HEK293 (cell line): ENCODE measurements around the gene ALG1.
A peak's percentile ranks its signal among the peaks of the same experiment; 100 is the strongest.

Experiments
- BCL11B ChIP-seq: fragments of 450-650 bp; formaldehyde crosslinking; IDR thresholded peaks from 2 replicates; pipeline ENCODE4 v1.5.1; 2016; ENCODE audit warnings: low read depth, missing biosample characterization, missing genetic modification characterization
- CTCF ChIP-seq: fragments of 450-650 bp; formaldehyde crosslinking; IDR thresholded peaks from 2 replicates; pipeline ENCODE4 v1.5.1; 2016; ENCODE audit warnings: missing biosample characterization, missing genetic modification characterization
- PRDM2 ChIP-seq: fragments of 450-650 bp; formaldehyde crosslinking; IDR thresholded peaks from 2 replicates; pipeline ENCODE4 v1.5.1; 2016; ENCODE audit warnings: missing biosample characterization, missing genetic modification characterization, borderline replicate concordance
- PRDM6 ChIP-seq: fragments of 450-650 bp; formaldehyde crosslinking; IDR thresholded peaks from 2 replicates; pipeline ENCODE4 v1.5.1; 2017; ENCODE audit warnings: missing biosample characterization, missing genetic modification characterization
- SALL2 ChIP-seq: fragments of 450-650 bp; formaldehyde crosslinking; IDR thresholded peaks from 2 replicates; pipeline ENCODE4 v1.5.0; 2017; ENCODE audit warnings: missing biosample characterization, mild to moderate bottlenecking, missing genetic modification characterization, borderline replicate concordance
- SCRT1 ChIP-seq: fragments of 450-650 bp; formaldehyde crosslinking; IDR thresholded peaks from 2 replicates; pipeline ENCODE4 v1.5.1; 2016; ENCODE audit warnings: missing biosample characterization, missing genetic modification characterization, borderline replicate concordance
- SP3 ChIP-seq: fragments of 450-650 bp; formaldehyde crosslinking; IDR thresholded peaks from 2 replicates; pipeline ENCODE4 v1.5.1; 2016; ENCODE audit warnings: missing biosample characterization, missing genetic modification characterization
- WT1 ChIP-seq: fragments of 450-650 bp; formaldehyde crosslinking; IDR thresholded peaks from 2 replicates; pipeline ENCODE4 v1.5.1; 2016; ENCODE audit warnings: missing biosample characterization, missing genetic modification characterization
- ZBTB7A ChIP-seq: fragments of 450-650 bp; formaldehyde crosslinking; IDR thresholded peaks from 2 replicates; pipeline ENCODE4 v1.5.1; 2016; ENCODE audit warnings: low read depth, missing biosample characterization, missing genetic modification characterization
- ZNF10 ChIP-seq: fragments of 450-650 bp; formaldehyde crosslinking; IDR thresholded peaks from 2 replicates; pipeline ENCODE4 v1.5.1; 2017; ENCODE audit warnings: missing biosample characterization, missing genetic modification characterization
- ZNF132 ChIP-seq: fragments of 450-650 bp; formaldehyde crosslinking; IDR thresholded peaks from 2 replicates; pipeline ENCODE4 v1.5.1; 2017; ENCODE audit warnings: missing biosample characterization, missing genetic modification characterization, borderline replicate concordance
- ZNF398 ChIP-seq: fragments of 450-650 bp; formaldehyde crosslinking; IDR thresholded peaks from 2 replicates; pipeline ENCODE4 v1.5.1; 2017; ENCODE audit warnings: missing biosample characterization, missing genetic modification characterization
- ZNF514 ChIP-seq: fragments of 450-650 bp; formaldehyde crosslinking; IDR thresholded peaks from 2 replicates; pipeline ENCODE4 v1.5.1; 2016; ENCODE audit warnings: missing biosample characterization, missing genetic modification characterization
- ZNF521 ChIP-seq: fragments of 450-650 bp; formaldehyde crosslinking; IDR thresholded peaks from 2 replicates; pipeline ENCODE4 v1.5.1; 2017; ENCODE audit warnings: missing biosample characterization, mild to moderate bottlenecking, missing genetic modification characterization
- ZNF600 ChIP-seq: fragments of 450-650 bp; formaldehyde crosslinking; IDR thresholded peaks from 2 replicates; pipeline ENCODE4 v1.5.1; 2016; ENCODE audit warnings: missing biosample characterization, missing genetic modification characterization
- ZNF623 ChIP-seq: fragments of 450-650 bp; formaldehyde crosslinking; IDR thresholded peaks from 2 replicates; pipeline ENCODE4 v1.5.1; 2016; ENCODE audit warnings: missing biosample characterization, missing genetic modification characterization
- ZNF660 ChIP-seq: fragments of 450-650 bp; IDR thresholded peaks from 2 replicates; pipeline ENCODE4 v1.5.1; 2018; ENCODE audit warnings: missing biosample characterization, mild to moderate bottlenecking, missing genetic modification characterization
- ZNF701 ChIP-seq: fragments of 450-650 bp; formaldehyde crosslinking; IDR thresholded peaks from 2 replicates; pipeline ENCODE4 v1.5.1; 2016; ENCODE audit warnings: missing biosample characterization, missing genetic modification characterization
- ZNF76 ChIP-seq: fragments of 450-650 bp; formaldehyde crosslinking; IDR thresholded peaks from 2 replicates; pipeline ENCODE4; 2016; ENCODE audit warnings: low read depth, missing biosample characterization, missing genetic modification characterization, borderline replicate concordance
- ZXDB ChIP-seq: fragments of 450-650 bp; formaldehyde crosslinking; IDR thresholded peaks from 2 replicates; pipeline ENCODE4 v1.5.1; 2016; ENCODE audit warnings: missing biosample characterization, missing genetic modification characterization
- TF ChIP-seq, protein P1 (sequence below): fragments of 450-650 bp; formaldehyde crosslinking; IDR thresholded peaks from 2 replicates; pipeline ENCODE4 v1.5.1; 2017; ENCODE audit warnings: missing biosample characterization, missing genetic modification characterization
- TF ChIP-seq, protein P2 (sequence below): fragments of 450-650 bp; formaldehyde crosslinking; IDR thresholded peaks from 2 replicates; pipeline ENCODE4 v1.5.1; 2017; ENCODE audit warnings: missing biosample characterization, missing genetic modification characterization
- TF ChIP-seq, protein P3 (sequence below): fragments of 450-650 bp; formaldehyde crosslinking; IDR thresholded peaks from 2 replicates; pipeline ENCODE4 v1.5.1; 2016; ENCODE audit warnings: missing biosample characterization, missing genetic modification characterization

Gene ALG1

DNA sequence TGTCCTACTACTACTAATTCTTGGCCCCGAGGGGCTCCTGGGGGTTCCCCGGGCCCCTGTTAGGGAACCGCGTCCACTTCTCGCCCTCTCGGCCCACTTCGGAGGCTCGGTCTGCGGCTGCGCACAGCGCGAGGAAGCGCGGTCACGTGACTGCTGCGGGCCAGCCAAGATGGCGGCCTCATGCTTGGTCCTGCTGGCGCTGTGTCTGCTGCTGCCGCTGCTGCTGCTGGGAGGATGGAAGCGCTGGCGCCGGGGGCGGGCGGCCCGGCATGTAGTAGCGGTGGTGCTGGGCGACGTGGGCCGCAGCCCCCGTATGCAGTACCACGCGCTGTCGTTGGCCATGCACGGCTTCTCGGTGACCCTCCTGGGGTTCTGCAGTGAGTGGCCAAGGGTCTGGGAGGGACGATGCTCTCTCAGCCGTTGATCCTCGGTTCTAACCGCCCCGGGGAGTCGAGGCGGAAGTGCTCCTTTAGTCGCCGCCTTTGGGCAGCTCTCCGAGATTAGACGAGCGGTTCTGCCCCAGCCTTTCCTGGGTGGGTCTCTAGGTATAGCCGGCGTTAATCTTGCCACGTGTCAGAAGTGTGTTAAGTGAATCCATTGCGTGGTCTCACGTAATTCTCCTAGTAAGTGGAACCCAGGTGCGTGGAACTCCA lies at the start of gene ALG1 (continued):
- TF ChIP-seq ZNF398 (tag by site-specific recombination) (no peak), ZNF600 (peak; percentile 88), CTCF (tag by site-specific recombination) (0 out of 2 replicates have a peak, but pooled peaks have one; percentile 46), ZNF660 (peak; percentile 57; the same call in 1 of the 2 replicates), ZNF76 (tag by site-specific recombination) (peak; percentile 86), ZNF623 (tag by site-specific recombination) (no peak), ZXDB (tag by site-specific recombination) (peak; percentile 90), ZNF521 (tag by site-specific recombination) (no peak), WT1 (tag by site-specific recombination) (peak; percentile 44; the same call in 1 of the 2 replicates), ZNF132 (tag by site-specific recombination) (no peak), SCRT1 (tag by site-specific recombination) (no peak), ZBTB7A (tag by site-specific recombination) (no peak), BCL11B (no peak; the same call in 1 of the 2 replicates), ZNF10 (tag by site-specific recombination) (0 out of 2 replicates have a peak, but pooled peaks have one; percentile 9), PRDM6 (tag by site-specific recombination) (no peak), SALL2 (tag by site-specific recombination) (no peak), ZNF514 (tag by site-specific recombination) (no peak), ZNF701 (no peak), SP3 (tag by site-specific recombination) (peak; percentile 62), PRDM2 (tag by site-specific recombination) (no peak)
- TF ChIP-seq, protein P1, sequence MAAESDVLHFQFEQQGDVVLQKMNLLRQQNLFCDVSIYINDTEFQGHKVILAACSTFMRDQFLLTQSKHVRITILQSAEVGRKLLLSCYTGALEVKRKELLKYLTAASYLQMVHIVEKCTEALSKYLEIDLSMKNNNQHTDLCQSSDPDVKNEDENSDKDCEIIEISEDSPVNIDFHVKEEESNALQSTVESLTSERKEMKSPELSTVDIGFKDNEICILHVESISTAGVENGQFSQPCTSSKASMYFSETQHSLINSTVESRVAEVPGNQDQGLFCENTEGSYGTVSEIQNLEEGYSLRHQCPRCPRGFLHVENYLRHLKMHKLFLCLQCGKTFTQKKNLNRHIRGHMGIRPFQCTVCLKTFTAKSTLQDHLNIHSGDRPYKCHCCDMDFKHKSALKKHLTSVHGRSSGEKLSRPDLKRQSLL (tag by site-specific recombination), result no peak
- TF ChIP-seq, protein P2, sequence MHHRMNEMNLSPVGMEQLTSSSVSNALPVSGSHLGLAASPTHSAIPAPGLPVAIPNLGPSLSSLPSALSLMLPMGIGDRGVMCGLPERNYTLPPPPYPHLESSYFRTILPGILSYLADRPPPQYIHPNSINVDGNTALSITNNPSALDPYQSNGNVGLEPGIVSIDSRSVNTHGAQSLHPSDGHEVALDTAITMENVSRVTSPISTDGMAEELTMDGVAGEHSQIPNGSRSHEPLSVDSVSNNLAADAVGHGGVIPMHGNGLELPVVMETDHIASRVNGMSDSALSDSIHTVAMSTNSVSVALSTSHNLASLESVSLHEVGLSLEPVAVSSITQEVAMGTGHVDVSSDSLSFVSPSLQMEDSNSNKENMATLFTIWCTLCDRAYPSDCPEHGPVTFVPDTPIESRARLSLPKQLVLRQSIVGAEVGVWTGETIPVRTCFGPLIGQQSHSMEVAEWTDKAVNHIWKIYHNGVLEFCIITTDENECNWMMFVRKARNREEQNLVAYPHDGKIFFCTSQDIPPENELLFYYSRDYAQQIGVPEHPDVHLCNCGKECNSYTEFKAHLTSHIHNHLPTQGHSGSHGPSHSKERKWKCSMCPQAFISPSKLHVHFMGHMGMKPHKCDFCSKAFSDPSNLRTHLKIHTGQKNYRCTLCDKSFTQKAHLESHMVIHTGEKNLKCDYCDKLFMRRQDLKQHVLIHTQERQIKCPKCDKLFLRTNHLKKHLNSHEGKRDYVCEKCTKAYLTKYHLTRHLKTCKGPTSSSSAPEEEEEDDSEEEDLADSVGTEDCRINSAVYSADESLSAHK (tag by site-specific recombination), result no peak
- TF ChIP-seq, protein P3, sequence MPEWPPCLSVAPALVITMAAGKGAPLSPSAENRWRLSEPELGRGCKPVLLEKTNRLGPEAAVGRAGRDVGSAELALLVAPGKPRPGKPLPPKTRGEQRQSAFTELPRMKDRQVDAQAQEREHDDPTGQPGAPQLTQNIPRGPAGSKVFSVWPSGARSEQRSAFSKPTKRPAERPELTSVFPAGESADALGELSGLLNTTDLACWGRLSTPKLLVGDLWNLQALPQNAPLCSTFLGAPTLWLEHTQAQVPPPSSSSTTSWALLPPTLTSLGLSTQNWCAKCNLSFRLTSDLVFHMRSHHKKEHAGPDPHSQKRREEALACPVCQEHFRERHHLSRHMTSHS (tag by site-specific recombination), result no peak
